ENCODE measurements around the gene ZFP36. TPM values are rescaled to one million over a fixed set of nuclear protein-coding genes. Genes with fewer than 3 reads are reported as not detected.
"Not testable (repeated sequence)": the region's sequence is repeated elsewhere in the genome, so short reads cannot be mapped to it uniquely, and the experiment has no call there.

The ZFP36 gene
- total RNA-seq, 4 donors from 2014 or later, result 32.4 to 109 (median 62.4) TPM

GRCh38 chr19:39372941-39373340, 33.7 kb upstream of the ZFP36 start:
- no peak overlapping the region for H3K4me3 ChIP-seq (replicated peaks in 1 of 3)
- peaks cover 17 to 27% of the 10 kb centered on the region in 2 donors for H3K4me1 ChIP-seq
- no peak for DNase-seq
- intact Hi-C loops (cut with DNase I), result no loop called here
- 58 to 92% methylated on average over 2 of the region's 2 CpGs for WGBS, 2 donors
- peak overlapping the region; percentile 87 to 93 (median 90) for H3K27ac ChIP-seq
- peaks cover 48 to 52% of the 10 kb centered on the region in 2 donors for H3K36me3 ChIP-seq
- TF ChIP-seq POLR2A (IDR thresholded peaks at IDR 0.05) (no peak), CTCF (IDR thresholded peaks at IDR 0.05) (no peak)
- no peaks in the 10 kb centered on the region for H3K27me3 ChIP-seq
- no peaks in the 10 kb centered on the region for H3K9me3 ChIP-seq

DNA sequence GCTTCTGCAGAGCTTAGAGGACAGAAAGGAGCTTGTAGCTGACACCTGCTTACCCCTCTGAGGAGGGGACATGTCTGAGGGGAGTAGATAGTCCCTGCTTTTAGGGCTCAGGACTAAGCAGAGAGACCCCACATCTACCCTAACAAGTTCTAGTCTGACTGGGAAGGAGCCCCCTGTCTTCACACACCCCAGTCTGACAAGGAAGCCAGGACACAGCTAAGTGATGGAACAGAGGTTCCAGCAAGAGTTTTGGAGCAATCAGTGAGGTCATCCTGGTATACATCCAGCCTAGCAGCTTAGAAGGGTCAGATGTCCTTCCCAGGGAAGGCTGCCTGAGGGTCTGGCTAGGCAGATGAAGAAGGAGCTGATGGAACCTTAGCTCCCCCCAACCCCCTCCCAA, 30.7 kb upstream of the ZFP36 start:
- H3K27ac ChIP-seq, result no peak overlapping the region
- no peak for DNase-seq
- intact Hi-C loops (cut with DNase I), result no loop called here
- no peaks in the 10 kb centered on the region for H3K27me3 ChIP-seq
- TF ChIP-seq CTCF (IDR thresholded peaks at IDR 0.05) (no peak), POLR2A (IDR thresholded peaks at IDR 0.05) (no peak)
- H3K9me3 ChIP-seq, result no peaks in the 10 kb centered on the region
- peaks cover 60 to 67% of the 10 kb centered on the region in 2 donors for H3K36me3 ChIP-seq
- H3K4me3 ChIP-seq (replicated peaks in 1 of 3), result no peak overlapping the region
- peaks cover 17 to 27% of the 10 kb centered on the region in 2 donors for H3K4me1 ChIP-seq

DNA sequence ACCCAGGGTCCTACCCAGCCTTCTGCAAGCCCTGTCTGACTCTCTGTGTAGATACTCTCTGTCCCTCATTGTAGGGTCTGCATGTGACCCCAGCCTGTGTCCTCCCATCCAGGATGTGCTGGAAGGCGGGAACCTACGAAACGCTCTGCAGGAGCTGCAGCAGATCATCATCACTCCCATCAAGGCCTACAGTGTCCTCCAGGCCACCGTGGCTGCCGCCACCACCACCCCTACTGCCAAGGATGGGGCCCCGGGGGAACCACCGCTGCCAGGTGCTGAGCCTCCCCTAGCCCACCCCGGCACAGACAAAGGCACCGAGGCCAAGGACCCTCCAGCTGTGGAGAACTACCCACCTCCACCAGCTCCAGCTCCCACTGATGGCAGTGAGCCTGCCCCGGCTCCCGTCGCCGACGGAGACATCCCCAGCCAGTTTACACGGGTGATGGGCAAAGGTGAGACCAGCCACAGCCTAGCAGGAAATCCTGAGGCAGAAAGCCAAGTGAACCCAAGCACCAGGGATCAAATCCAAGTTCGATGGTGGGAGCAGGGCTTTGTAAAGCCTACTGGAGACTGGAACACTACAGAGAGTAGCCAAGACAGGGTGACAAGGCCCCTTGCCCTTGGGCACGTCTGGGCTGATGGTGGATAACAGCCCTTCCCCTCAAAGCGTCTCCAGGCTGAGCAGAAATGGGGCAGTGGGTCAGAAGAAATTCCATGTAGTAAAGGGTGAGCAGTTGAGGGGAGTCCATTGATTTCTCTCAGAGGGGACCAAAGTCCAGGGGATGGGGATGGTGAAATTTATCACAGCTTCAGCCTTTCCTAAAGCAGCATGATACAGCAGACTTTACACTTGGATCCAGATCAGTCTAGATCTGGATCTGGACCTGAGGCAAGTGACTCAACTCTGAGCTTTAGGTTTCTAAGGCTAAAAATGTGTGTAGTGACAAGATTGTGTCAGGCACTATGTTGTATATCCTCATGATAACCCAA, 29.0 kb upstream of the ZFP36 start:
- H3K9me3 ChIP-seq, result no peaks in the 10 kb centered on the region
- no peak overlapping the region for H3K27ac ChIP-seq
- H3K4me1 ChIP-seq, result peaks cover 7 to 17% of the 10 kb centered on the region in 2 donors
- no peak overlapping the region for H3K4me3 ChIP-seq (replicated peaks in 1 of 3)
- no peaks in the 10 kb centered on the region for H3K27me3 ChIP-seq
- intact Hi-C loops (cut with DNase I), result no loop called here
- DNase-seq, result no peak
- peaks cover 68 to 79% of the 10 kb centered on the region in 2 donors for H3K36me3 ChIP-seq
- TF ChIP-seq CTCF (IDR thresholded peaks at IDR 0.05) (no peak), POLR2A (IDR thresholded peaks at IDR 0.05) (no peak)
- 79 to 81% methylated on average over 5 to 7 of the region's 18 CpGs for WGBS, 2 donors

DNA sequence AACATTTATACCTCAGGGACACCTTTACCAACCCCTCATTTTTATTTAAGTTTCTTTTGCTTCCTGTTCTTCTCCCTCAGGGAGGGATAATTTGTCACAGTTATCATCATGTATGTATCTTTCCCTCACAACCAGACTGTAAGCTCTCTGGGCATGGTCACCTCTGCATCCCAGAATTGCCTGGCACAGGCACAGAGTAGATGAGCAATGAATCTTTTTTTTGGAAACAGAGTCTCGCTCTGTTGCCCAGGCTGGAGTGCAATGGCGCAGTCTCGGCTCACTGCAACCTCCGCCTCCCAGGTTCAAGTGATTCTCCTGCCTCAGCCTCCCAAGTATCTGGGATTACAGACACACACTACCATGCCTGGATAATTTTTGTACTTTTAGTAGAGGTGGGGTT, 27.3 kb upstream of the ZFP36 start:
- 86 to 87% methylated on average over 4 of the region's 4 CpGs for WGBS, 2 donors
- H3K9me3 ChIP-seq; H3K27me3 ChIP-seq; H3K4me3 ChIP-seq (replicated peaks in 1 of 3); DNase-seq; H3K27ac ChIP-seq; H3K4me1 ChIP-seq; intact Hi-C loops (cut with DNase I): not testable (repeated sequence)
- H3K36me3 ChIP-seq, result peaks cover 82 to 88% of the 10 kb centered on the region in 2 donors

DNA sequence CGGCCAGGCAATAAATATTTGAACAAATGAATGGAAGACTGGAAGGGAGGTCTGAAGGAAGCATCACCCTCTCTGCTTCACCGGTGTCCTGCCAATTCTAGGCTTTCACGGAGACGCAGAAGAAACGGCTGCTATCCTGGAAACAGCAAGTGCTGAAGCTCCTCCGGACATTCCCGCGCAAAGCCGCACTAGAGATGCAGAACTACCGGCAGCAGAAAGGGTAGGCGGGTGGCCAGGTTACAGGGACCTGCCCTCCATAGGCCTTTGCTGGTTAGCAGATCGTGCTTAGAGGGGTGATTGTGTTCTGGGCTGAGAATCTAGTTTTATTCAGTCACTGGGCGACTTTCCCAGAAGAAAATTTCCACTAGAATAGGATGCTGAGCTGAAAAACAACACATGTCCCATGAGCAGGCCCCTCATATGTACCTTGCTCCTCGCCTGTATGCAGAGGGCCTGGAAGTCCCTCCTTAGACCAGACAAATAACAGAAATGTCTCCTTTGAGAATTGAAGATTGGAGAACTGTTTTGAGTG, 26.7 kb upstream of the ZFP36 start:
- Histone ChIP-seq H3K27ac (no peak overlapping the region), H3K27me3 (no peaks in the 10 kb centered on the region), H3K9me3 (no peaks in the 10 kb centered on the region), H3K4me1 (no peaks in the 10 kb centered on the region), H3K36me3 (peaks cover 82 to 90% of the 10 kb centered on the region in 2 donors), H3K4me3 (replicated peaks in 1 of 3) (no peak overlapping the region)
- intact Hi-C loops (cut with DNase I), result no loop called here
- TF ChIP-seq CTCF (IDR thresholded peaks at IDR 0.05) (no peak), POLR2A (IDR thresholded peaks at IDR 0.05) (no peak)
- WGBS, 2 donors, result 79 to 94% methylated on average over 8 to 14 of the region's 14 CpGs
- DNase-seq, result no peak
